Transverse colon (tissue), 4 donors: ENCODE results near the gene IL1RAPL1.

Source experiments
- CTCF ChIP-seq, 5 experiments: fragments of 200-600 bp in 3 of 5; fragments of 450-650 bp in 2 of 5; sonication (generic) in 3 of 5; IDR thresholded peaks; 1 replicate in 2 of 5; 2 replicates in 3 of 5; pipeline ENCODE4 v1.5.1; 2016 to 2017; ENCODE audit warnings: antibody characterized with exemption in 5 of 5, inconsistent platforms in 3 of 5, mild to moderate bottlenecking in 2 of 5, moderate library complexity in 1 of 5
- EP300 ChIP-seq: sonication (generic); formaldehyde crosslinking; IDR thresholded peaks from one replicate; pipeline ENCODE4 v1.6.1; 2017; ENCODE audit warnings: antibody characterized with exemption, low read depth
- POLR2A ChIP-seq: fragments of 450-650 bp; IDR thresholded peaks from one replicate; pipeline ENCODE4 v1.6.1; 2016; ENCODE audit warnings: antibody characterized with exemption, mild to moderate bottlenecking, moderate library complexity
- POLR2AphosphoS5 ChIP-seq, 3 donors: sonication (generic); formaldehyde crosslinking; IDR thresholded peaks; one replicate each; pipeline ENCODE4 v1.6.1; 2016; ENCODE audit warnings: antibody characterized with exemption in 3 of 3

DNA sequence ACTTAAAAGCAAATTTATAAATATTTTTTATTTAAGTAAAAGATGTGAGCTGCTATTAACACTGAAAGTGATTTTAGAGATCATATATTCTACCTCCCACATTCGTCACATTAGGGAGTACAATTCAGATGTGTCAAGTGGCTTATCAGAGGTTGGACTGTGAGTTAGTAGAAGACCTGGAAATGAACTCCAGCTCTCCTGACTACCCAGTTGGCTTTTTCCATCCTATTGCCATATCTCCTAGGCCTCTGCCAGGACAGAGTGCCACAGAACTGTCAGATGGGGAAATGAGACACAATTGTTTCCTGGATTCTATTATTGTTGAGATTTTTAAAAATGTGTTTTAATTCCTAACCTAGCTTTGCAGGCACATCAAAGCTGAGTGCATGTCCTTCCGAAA is 994.0 kb downstream of the IL1RAPL1 start:
- TF ChIP-seq CTCF (IDR thresholded peaks at IDR 0.05) (no peak), POLR2A (no peak), POLR2AphosphoS5 (IDR thresholded peaks at IDR 0.05) (no peak), EP300 (no peak)
